GM18909 (cell line): ENCODE data around the gene C4BPA.

ENCODE experiments used
- ATAC-seq: cut with Tn5 transposase; IDR thresholded peaks from one replicate; pipeline ENCODE4 v1.9.1; 2021; ENCODE audit warnings: mild to moderate bottlenecking; ENCODE audit not compliant: unreplicated experiment, poor library complexity

C4BPA gene

DNA sequence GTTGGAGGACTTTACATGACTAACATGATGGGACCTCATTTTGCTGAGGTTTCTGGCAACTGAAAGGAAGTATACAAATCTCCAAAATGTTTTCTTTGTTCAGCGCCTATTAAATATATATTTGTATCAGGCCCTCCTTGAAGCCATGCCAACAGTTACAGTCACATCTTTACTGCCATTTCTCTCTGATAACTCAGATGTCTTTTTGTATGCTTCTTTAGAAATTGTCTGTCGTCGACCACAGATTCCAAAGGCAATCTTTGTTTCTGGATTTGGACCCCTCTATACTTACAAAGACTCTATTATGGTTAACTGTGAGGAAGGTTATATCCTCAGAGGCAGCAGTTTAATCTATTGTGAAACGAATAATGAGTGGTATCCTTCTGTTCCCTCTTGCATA is 69.4 kb downstream of the C4BPA start:
- ATAC-seq: no peak

DNA sequence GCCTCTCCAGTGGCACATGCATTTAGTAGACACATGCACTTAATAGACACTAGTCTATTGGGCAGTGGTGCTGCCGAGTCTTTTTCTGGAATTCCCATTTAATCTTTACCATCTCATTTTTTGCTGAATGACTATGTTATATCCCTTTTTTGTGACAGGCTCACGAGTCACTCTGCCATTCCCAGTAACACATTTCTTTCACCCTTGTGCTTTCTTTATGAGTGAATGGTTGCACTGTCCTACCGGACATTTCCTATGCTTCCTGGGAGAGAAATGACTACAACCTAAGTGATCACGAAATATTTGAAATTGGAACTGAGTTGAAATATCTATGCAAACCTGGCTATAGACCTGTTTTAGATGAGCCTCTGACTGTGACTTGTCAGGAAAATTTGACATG is 70.9 kb downstream of the C4BPA start:
- ATAC-seq: no peak

- ATAC-seq: no peak
Observed at GRCh38 chr1:207179036-207179435, 75.0 kb downstream of the C4BPA start.

DNA sequence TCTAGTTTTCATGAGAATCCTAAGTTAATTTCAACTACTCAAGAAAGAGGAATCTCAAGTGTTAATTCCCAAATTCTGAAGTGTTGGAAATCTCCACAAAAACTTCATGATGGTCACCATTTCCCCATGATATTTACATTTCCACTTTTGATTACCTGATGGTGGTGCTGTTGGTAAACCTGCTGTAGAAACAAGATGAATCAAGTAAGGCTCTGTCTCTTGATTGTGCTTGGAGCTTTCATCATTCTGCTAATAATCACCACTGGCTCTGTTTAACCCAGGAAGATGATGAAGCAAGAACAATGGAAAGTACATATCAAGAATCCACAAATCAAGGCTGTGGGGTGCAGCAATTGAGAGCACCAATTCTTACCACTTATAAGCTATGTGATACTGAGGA is 77.8 kb downstream of the C4BPA start:
- no peak for ATAC-seq

- ATAC-seq: no peak
Observed at GRCh38 chr1:207186503-207186902, 82.5 kb downstream of the C4BPA start.

DNA sequence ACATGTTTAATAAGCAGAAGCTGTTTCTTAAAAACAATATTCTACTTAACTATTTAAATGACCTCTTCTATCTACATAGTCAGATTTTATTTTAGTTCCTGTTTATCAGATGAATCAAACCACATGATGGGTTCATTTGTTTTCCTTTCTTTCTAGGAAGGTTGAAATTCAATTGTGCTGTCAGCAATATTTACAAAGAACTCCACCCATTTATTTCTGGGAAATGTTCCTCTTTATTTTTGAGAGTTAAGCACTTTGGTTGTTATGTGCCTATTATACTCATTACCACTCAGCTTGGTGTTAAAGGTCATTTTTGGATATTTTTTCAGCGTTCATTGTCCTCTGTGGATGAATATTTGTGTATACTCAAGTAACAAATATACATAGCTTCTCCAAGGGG is 84.9 kb downstream of the C4BPA start:
- ATAC-seq: no peak

DNA sequence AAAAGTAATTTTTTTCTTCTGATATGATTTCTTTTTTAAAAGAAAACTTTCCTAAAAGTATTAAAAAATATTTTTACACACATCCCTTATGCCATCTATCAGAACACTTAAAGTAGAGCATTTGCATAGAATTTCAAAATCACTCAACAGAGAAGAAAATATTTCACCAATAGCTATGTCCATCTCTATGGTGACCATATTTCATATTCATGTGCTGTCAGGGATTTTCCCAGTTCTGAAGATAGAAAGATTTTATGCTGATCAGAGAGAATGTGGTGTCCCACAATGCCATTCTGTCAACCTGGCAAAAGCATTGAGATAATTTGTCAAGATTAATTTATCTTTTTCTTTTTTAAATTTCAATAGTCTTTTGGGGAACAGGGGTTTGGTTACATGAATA is 87.0 kb downstream of the C4BPA start:
- no peak for ATAC-seq

DNA sequence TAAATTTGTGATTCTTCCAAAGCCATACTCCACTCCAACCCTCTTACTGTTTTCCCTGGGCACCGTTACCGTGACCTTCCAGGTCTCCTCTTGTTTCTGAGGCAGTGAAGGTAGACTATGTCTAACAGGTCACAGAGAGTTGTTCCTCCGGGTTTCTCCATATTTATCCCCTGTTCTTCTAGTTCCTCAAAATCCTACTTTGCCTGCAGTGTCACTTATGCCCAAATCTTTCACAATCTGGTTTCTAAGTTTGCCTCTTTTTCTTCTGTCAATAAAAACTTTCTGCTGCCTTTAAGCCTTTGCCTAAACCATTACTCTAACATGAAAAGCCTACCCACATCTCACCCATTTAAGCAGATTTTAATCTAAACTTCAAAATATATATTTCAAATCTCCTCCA is 87.7 kb downstream of the C4BPA start:
- ATAC-seq: no peak

DNA sequence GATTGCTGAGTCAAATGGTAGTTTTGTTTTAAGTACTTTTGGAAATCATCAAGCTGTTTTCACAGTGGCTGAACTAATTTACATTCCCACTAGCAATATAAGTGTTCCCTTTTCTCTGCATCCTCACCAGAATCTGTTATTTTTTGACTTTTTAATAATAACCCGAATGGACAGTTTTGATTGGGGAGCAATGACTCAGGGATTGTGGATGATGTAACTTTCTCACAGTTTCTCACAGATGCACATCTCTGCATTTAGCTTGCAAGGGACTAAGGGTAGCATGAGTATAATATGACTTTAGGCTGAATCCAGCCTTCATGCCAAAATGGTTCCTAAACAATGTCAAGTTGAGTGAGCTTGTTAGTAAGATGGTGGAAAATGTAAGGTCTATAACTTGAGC is 90.2 kb downstream of the C4BPA start:
- no peak for ATAC-seq
